ENCODE measurements around the gene MTREX. TPM values are rescaled to one million over a fixed set of nuclear protein-coding genes. Genes with fewer than 3 reads are reported as not detected.

Gene MTREX
- polyA plus RNA-seq, 1 donor (not counting 4 experiments of a cell fraction or from before 2014, with no cell fraction given): 71.4 TPM

DNA sequence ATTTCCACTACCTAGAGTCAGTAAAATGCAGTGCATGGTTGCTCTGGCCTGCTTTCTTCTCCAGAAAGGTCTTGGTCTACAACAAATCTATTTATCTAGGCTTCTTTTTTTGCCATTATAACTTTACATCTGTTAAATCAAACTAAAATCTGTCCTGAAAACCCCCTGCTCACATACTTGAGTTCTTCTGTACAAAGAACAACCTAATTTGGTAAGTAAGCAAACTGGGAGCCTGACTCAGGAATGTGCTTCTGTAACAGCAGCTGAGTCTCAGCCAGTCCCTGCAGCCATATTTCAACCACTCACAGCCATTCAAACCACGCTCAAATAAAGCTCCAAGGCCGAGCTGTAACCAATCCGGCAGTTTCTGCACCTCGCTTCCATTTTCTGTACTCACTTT, 131.2 kb downstream of the MTREX start:
- no peak overlapping the region for H2AFZ ChIP-seq (ENCODE audit: control insufficient read depth, low read length)
- TF ChIP-seq EZH2 (IDR thresholded peaks at IDR 0.05; ENCODE audit: low read length): no peak
- TF ChIP-seq, protein P1, sequence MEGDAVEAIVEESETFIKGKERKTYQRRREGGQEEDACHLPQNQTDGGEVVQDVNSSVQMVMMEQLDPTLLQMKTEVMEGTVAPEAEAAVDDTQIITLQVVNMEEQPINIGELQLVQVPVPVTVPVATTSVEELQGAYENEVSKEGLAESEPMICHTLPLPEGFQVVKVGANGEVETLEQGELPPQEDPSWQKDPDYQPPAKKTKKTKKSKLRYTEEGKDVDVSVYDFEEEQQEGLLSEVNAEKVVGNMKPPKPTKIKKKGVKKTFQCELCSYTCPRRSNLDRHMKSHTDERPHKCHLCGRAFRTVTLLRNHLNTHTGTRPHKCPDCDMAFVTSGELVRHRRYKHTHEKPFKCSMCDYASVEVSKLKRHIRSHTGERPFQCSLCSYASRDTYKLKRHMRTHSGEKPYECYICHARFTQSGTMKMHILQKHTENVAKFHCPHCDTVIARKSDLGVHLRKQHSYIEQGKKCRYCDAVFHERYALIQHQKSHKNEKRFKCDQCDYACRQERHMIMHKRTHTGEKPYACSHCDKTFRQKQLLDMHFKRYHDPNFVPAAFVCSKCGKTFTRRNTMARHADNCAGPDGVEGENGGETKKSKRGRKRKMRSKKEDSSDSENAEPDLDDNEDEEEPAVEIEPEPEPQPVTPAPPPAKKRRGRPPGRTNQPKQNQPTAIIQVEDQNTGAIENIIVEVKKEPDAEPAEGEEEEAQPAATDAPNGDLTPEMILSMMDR (optimal IDR thresholded peaks at IDR 0.05 in 1 of 3, IDR thresholded peaks at IDR 0.05 in 1 of 3, conservative IDR thresholded peaks at IDR 0.05 in 1 of 3; ENCODE audit: extremely low read depth in 1 of 3, insufficient read depth in 2 of 3, low read length in 3 of 3): no peak
- DNase-seq (ENCODE audit: low read depth, low spot score): no peak
- no peak overlapping the region for H3K27ac ChIP-seq (ENCODE audit: control insufficient read depth, insufficient read depth, low read length)
- dilution Hi-C loops (cut with MboI; ENCODE audit: extremely low pct_ligation_motif_present, low sequenced_read_pairs): no loop called here
- H3K27me3 ChIP-seq (ENCODE audit: control insufficient read depth, extremely low read depth, insufficient read depth, low read length): no peaks in the 10 kb centered on the region
- no peak overlapping the region for H3K9ac ChIP-seq (ENCODE audit: control insufficient read depth, extremely low read depth, insufficient read depth, low read length)
- H3K79me2 ChIP-seq (ENCODE audit: control insufficient read depth, insufficient read depth, low read length): no peaks in the 10 kb centered on the region
- H3K4me3 ChIP-seq (ENCODE audit: control insufficient read depth in 2 of 3, extremely low read depth in 1 of 3, insufficient read depth in 2 of 3, low read depth in 1 of 3, low read length in 3 of 3): no peak overlapping the region
- H3K9me1 ChIP-seq (ENCODE audit: control insufficient read depth, extremely low read depth, insufficient read depth, low read length): peaks cover 2% of the 10 kb centered on the region
- no peaks in the 10 kb centered on the region for H4K20me1 ChIP-seq (ENCODE audit: control insufficient read depth, extremely low read depth, insufficient read depth, low read length)
- H3K4me1 ChIP-seq (ENCODE audit: control insufficient read depth, extremely low read depth, insufficient read depth, low read length): peaks cover 19% of the 10 kb centered on the region
- H3K9me3 ChIP-seq (ENCODE audit: control insufficient read depth, low read depth, low read length): no peaks in the 10 kb centered on the region
- FAIRE-seq: no peak
- peaks cover 0 to 2% of the 10 kb centered on the region in 2 experiments for H3K36me3 ChIP-seq (ENCODE audit: control insufficient read depth in 2 of 2, extremely low read depth in 1 of 2, insufficient read depth in 2 of 2, low read length in 2 of 2)
- no peak overlapping the region for H3K4me2 ChIP-seq (ENCODE audit: control insufficient read depth, extremely low read depth, insufficient read depth, low read depth, low read length)

DNA sequence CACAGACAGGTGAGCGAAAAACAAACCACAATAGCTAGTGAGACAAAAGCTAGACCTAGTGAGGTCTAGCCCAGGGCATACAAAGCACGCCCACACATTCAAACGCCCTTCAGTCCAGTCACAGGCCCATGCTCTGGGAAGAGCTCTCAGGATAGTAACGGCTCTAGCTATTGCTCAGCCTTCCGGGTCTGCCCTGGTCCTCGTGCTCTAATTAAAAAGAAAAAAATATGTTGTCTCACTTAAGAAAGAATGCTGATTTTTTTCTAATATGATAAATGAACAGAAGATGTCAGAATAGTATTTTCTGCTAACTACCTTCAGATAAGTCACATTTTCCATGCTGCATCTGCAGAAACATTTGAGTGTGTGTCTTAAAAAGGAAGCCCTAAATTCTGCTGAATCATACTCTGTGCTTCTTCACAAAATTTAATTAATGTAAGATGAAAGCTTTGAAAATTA, 132.4 kb downstream of the MTREX start:
- no peak overlapping the region for H2AFZ ChIP-seq (ENCODE audit: control insufficient read depth, low read length)
- H3K79me2 ChIP-seq (ENCODE audit: control insufficient read depth, insufficient read depth, low read length): no peaks in the 10 kb centered on the region
- peaks cover 19% of the 10 kb centered on the region for H3K4me1 ChIP-seq (ENCODE audit: control insufficient read depth, extremely low read depth, insufficient read depth, low read length)
- peaks cover 2% of the 10 kb centered on the region for H3K9me1 ChIP-seq (ENCODE audit: control insufficient read depth, extremely low read depth, insufficient read depth, low read length)
- no peak overlapping the region for H3K4me3 ChIP-seq (ENCODE audit: control insufficient read depth in 2 of 3, extremely low read depth in 1 of 3, insufficient read depth in 2 of 3, low read depth in 1 of 3, low read length in 3 of 3)
- no peak overlapping the region for H3K27ac ChIP-seq (ENCODE audit: control insufficient read depth, insufficient read depth, low read length)
- H3K9me3 ChIP-seq (ENCODE audit: control insufficient read depth, low read depth, low read length): no peaks in the 10 kb centered on the region
- no peak overlapping the region for H3K4me2 ChIP-seq (ENCODE audit: control insufficient read depth, extremely low read depth, insufficient read depth, low read depth, low read length)
- H3K27me3 ChIP-seq (ENCODE audit: control insufficient read depth, extremely low read depth, insufficient read depth, low read length): no peaks in the 10 kb centered on the region
- no peak overlapping the region for H3K9ac ChIP-seq (ENCODE audit: control insufficient read depth, extremely low read depth, insufficient read depth, low read length)
- H3K36me3 ChIP-seq (ENCODE audit: control insufficient read depth in 2 of 2, extremely low read depth in 1 of 2, insufficient read depth in 2 of 2, low read length in 2 of 2): peaks cover 0 to 2% of the 10 kb centered on the region in 2 experiments
- dilution Hi-C loops (cut with MboI; ENCODE audit: extremely low pct_ligation_motif_present, low sequenced_read_pairs): no loop called here
- TF ChIP-seq, protein P1 (optimal IDR thresholded peaks at IDR 0.05 in 1 of 3, IDR thresholded peaks at IDR 0.05 in 1 of 3, conservative IDR thresholded peaks at IDR 0.05 in 1 of 3; ENCODE audit: extremely low read depth in 1 of 3, insufficient read depth in 2 of 3, low read length in 3 of 3): no peak
- no peak for TF ChIP-seq EZH2 (IDR thresholded peaks at IDR 0.05; ENCODE audit: low read length)
- no peaks in the 10 kb centered on the region for H4K20me1 ChIP-seq (ENCODE audit: control insufficient read depth, extremely low read depth, insufficient read depth, low read length)
- no peak for FAIRE-seq
- DNase-seq (ENCODE audit: low read depth, low spot score): no peak

Data from keratinocyte (primary cell).